Mucosa of rectum (tissue), 2 donors: Measurements from ENCODE around the gene AQP1.

ENCODE experiments used
- H3K27ac ChIP-seq, 2 donors: one replicate each; pipeline ENCODE4 v1.7.0; 2013; ENCODE audit warnings: inconsistent platforms in 2 of 2, low read depth in 2 of 2, low read length in 2 of 2
- H3K27me3 ChIP-seq, 2 donors: one replicate each; pipeline ENCODE4 v1.7.0; 2013; ENCODE audit warnings: low read length in 2 of 2; ENCODE audit not compliant: control insufficient read depth in 2 of 2, insufficient read depth in 2 of 2
- H3K36me3 ChIP-seq, 2 donors: one replicate each; pipeline ENCODE4 v1.7.0; 2013; ENCODE audit warnings: low read length in 2 of 2; ENCODE audit not compliant: control insufficient read depth in 2 of 2, insufficient read depth in 2 of 2
- H3K4me1 ChIP-seq, 2 donors: one replicate each; pipeline ENCODE4 v1.7.0; 2013; ENCODE audit warnings: low read length in 2 of 2, mild to moderate bottlenecking in 1 of 2; ENCODE audit not compliant: control insufficient read depth in 2 of 2, insufficient read depth in 2 of 2
- H3K4me3 ChIP-seq, 2 donors: one replicate each; pipeline ENCODE4 v1.7.0; 2013; ENCODE audit warnings: low read length in 2 of 2
- H3K9ac ChIP-seq, 2 donors: one replicate each; pipeline ENCODE4 v1.7.0; 2013; ENCODE audit warnings: low read length in 2 of 2, low read depth in 1 of 2, mild to moderate bottlenecking in 1 of 2
- H3K9me3 ChIP-seq, 2 donors: one replicate each; pipeline ENCODE4 v1.7.0; 2013; ENCODE audit warnings: low read length in 2 of 2; ENCODE audit not compliant: control insufficient read depth in 2 of 2
- donor health status: healthy.
- donor health status: Normal muscosa, but diverticular disease.

AQP1 gene

GRCh38 chr7:30904561-30904960, 7.1 kb upstream of the AQP1 start:
- no peaks in the 10 kb centered on the region for H3K9me3 ChIP-seq
- H3K4me3 ChIP-seq: no peak overlapping the region
- H3K9ac ChIP-seq: no peak overlapping the region
- H3K27me3 ChIP-seq: no peaks in the 10 kb centered on the region
- no peaks in the 10 kb centered on the region for H3K36me3 ChIP-seq
- H3K27ac ChIP-seq: no peak overlapping the region
- peaks cover 15 to 20% of the 10 kb centered on the region in 2 donors for H3K4me1 ChIP-seq

- peak overlapping the region; percentile 48 to 52 for H3K27ac ChIP-seq
- no peak overlapping the region for H3K9ac ChIP-seq
- H3K36me3 ChIP-seq: no peaks in the 10 kb centered on the region
- H3K4me1 ChIP-seq: peaks cover 15 to 23% of the 10 kb centered on the region in 2 donors
- no peak overlapping the region for H3K4me3 ChIP-seq
- no peaks in the 10 kb centered on the region for H3K9me3 ChIP-seq
- H3K27me3 ChIP-seq: no peaks in the 10 kb centered on the region
Observed at GRCh38 chr7:30905078-30906012, 6.3 kb upstream of the AQP1 start.

- H3K4me1 ChIP-seq: peaks cover 18 to 29% of the 10 kb centered on the region in 2 donors
- no peak overlapping the region for H3K4me3 ChIP-seq
- H3K9me3 ChIP-seq: no peaks in the 10 kb centered on the region
- H3K9ac ChIP-seq: no peak overlapping the region
- peak overlapping the region; percentile 48 to 52 for H3K27ac ChIP-seq
- no peaks in the 10 kb centered on the region for H3K27me3 ChIP-seq
- no peaks in the 10 kb centered on the region for H3K36me3 ChIP-seq
Observed at GRCh38 chr7:30906014-30906413, 5.6 kb upstream of the AQP1 start.

DNA sequence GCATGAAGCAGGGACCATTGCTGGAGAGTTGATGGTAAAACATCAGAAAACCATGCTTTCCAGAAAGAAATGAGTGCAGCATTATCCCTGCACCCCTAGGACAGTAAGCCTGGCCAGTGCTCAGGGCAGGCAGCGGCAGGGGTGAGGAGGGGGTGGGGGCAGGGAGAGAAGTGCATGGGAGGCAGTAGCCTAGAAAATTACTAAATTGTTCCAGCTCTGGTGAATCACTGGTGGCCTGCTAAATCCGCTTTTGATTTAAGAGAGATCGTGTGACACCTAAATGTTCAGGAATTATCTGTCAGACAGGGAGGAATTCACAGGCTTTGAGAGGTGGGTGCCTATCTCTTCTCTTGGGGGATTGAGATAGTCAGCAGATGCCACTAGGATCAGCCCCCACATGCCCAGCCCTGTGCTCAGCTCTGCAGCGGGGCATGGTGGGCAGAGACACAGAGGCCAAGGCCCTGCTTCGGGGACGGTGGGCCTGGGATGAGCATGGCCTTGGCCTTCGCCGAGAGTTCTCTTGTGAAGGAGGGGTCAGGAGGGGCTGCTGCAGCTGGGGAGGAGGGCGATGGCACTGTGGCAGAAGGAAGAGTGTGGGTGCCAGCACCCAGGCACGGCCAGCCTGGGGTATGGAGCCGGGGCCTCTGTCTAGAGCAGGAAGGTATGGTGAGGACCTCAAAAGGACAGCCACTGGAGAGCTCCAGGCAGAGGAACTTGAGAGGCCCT, 5.0 kb upstream of the AQP1 start:
- peak overlapping the region in 1 of 2 donors; percentile 52 for H3K27ac ChIP-seq
- no peak overlapping the region for H3K4me3 ChIP-seq
- no peak overlapping the region for H3K9ac ChIP-seq

DNA sequence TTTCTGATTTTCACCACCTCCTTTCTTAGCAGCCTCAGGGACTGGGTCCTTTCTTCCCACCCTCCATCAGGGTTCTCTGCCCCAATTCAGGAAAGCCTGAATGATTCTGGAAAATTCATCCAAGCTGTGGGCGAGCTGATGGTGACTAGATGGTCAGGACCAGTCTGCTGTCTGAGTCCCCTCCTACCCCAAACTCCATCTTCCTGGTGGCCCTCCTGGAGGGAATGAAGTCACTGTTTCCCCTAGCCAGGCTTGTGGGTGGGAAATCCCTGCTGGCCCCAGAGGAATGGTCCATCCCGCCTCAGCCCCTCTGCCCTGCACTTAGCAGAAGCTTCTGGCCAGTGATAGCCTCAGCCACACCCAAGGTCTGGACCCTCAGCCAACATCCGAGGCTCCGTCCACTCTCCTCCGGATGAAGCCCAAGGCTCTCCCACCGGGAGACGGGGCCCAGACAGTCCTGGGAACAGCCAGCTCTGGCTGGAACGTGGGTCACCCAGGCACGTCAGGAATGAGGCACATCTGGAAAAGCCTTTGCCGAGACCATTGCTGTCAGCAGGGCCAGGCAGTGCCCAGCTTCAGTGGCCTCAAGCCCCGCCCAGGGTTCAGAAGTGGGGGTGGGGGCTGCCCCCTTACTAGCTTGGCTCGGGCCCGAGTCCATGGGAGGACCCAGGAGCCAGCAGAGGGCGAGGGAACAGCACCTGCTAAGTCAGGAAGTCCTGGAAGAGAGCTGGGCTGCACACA, 4.0 kb upstream of the AQP1 start:
- no peak overlapping the region for H3K9ac ChIP-seq
- H3K27ac ChIP-seq: no peak overlapping the region
- no peak overlapping the region for H3K4me3 ChIP-seq
- no peaks in the 10 kb centered on the region for H3K9me3 ChIP-seq
- peaks cover 18 to 40% of the 10 kb centered on the region in 2 donors for H3K4me1 ChIP-seq
- H3K36me3 ChIP-seq: no peaks in the 10 kb centered on the region
- no peaks in the 10 kb centered on the region for H3K27me3 ChIP-seq

More for the DNA sequence above, 5.0 kb upstream of the AQP1 start:
- H3K4me1 ChIP-seq: peaks cover 18 to 32% of the 10 kb centered on the region in 2 donors
- H3K36me3 ChIP-seq: no peaks in the 10 kb centered on the region
- H3K9me3 ChIP-seq: no peaks in the 10 kb centered on the region
- H3K27me3 ChIP-seq: no peaks in the 10 kb centered on the region

DNA sequence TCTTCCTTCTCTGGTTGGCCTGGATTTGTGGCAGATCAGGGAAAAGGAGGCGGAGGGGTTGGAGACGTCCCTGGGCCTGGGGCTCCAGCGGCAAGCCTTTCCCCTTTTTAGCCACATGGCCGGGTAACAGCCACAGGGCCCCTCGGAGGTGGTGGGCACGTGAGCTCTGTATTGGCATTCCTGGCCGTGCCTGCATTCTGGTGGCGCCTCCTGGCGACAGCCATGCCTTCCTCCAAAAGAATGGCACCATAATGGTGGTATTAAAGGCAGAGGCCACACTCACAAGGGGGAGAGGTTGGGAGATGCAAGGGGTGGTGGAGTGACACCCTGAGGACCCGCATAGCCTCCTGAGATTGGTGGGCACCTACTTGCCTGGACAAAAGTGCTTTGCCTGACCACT, 3.0 kb upstream of the AQP1 start:
- Histone ChIP-seq H3K4me1 (peaks cover 18 to 49% of the 10 kb centered on the region in 2 donors), H3K9ac (no peak overlapping the region), H3K27ac (no peak overlapping the region), H3K27me3 (no peaks in the 10 kb centered on the region), H3K9me3 (no peaks in the 10 kb centered on the region), H3K4me3 (no peak overlapping the region), H3K36me3 (no peaks in the 10 kb centered on the region)

DNA sequence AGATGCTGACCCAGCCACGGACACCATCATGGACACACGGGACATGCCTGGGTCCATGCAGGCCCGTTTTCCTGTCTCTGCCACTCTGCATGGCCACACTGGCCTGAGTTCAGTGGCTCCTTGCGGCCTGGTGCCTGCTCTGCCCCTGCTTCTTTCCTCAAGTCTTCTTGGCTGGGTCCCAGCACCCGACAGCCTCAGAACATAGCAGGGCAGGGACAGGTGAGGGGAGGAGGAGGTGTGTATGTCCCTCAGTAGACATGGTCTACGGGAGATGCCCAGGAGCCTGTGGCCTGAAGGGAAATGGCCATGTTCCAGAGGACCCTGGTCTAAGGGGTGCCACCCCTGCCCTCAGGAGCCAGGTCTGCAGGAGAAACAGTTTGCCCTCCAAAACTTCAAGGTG, 2.2 kb upstream of the AQP1 start:
- Histone ChIP-seq H3K36me3 (no peaks in the 10 kb centered on the region), H3K27ac (no peak overlapping the region), H3K4me3 (no peak overlapping the region), H3K27me3 (no peaks in the 10 kb centered on the region), H3K9ac (no peak overlapping the region), H3K9me3 (no peaks in the 10 kb centered on the region), H3K4me1 (peaks cover 23 to 53% of the 10 kb centered on the region in 2 donors)

DNA sequence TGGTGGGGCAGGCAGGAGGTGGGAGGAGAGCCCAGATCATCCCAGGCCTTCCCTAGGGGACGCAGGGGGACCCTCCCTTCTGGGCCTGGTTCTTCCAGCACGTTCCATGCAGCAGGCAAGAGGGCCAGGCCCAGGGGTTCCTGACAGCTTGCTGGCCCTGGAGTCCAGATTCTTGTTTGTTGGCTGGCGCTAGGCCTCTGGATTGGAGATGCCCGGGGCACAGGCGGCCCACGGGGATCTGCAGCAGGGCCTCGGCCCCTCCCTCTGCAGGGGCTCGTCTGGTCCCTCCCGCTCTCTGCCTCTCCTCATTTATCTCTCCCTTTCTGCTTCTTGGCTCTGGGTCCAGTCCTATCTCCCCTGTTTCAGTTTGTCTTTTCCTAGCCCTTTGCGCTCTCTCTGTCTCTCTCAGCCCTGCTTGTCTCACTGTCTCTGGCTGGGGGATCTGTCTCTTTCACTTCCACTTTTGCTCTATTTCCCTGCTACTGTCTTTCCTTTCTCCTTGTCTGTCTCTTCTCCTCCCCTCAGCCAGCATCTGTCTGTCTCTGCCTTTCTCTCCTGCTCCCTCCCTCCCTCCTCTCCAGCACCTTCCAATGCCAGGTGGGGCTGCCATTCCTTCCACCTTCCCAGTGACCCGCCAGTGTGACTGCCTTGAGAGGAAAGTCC, 1.1 kb upstream of the AQP1 start:
- H3K9me3 ChIP-seq: no peaks in the 10 kb centered on the region
- peaks cover 23 to 54% of the 10 kb centered on the region in 2 donors for H3K4me1 ChIP-seq
- H3K9ac ChIP-seq: no peak overlapping the region
- H3K27me3 ChIP-seq: no peaks in the 10 kb centered on the region
- peak overlapping the region; percentile 17 to 40 for H3K27ac ChIP-seq
- H3K4me3 ChIP-seq: no peak overlapping the region
- H3K36me3 ChIP-seq: no peaks in the 10 kb centered on the region

DNA sequence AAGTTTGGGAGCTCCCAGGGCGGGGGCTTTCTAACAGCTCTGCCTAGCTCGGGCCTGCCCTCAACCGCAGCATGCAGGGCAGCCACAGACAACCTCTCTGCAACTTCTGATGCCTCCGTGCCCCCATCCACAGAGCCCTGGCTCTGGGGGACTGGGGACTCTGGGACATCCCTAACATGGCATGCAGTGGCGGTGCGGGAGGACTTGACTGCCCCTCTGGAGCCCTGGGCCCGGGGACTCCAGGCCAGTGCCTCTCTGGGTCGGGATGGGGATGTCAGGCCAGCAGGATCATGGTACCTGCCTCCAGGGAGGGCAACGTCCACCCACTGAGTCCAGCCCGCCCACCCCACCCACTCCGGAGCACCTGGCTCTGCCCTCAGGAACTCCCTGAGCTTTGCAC, 520 bp upstream of the AQP1 start:
- no peaks in the 10 kb centered on the region for H3K27me3 ChIP-seq
- no peak overlapping the region for H3K9ac ChIP-seq
- H3K36me3 ChIP-seq: no peaks in the 10 kb centered on the region
- H3K9me3 ChIP-seq: no peaks in the 10 kb centered on the region
- peaks cover 17 to 51% of the 10 kb centered on the region in 2 donors for H3K4me1 ChIP-seq
- peak overlapping the region; percentile 17 to 40 for H3K27ac ChIP-seq
- H3K4me3 ChIP-seq: no peak overlapping the region
